ENCODE results near the gene GLA.

DNA sequence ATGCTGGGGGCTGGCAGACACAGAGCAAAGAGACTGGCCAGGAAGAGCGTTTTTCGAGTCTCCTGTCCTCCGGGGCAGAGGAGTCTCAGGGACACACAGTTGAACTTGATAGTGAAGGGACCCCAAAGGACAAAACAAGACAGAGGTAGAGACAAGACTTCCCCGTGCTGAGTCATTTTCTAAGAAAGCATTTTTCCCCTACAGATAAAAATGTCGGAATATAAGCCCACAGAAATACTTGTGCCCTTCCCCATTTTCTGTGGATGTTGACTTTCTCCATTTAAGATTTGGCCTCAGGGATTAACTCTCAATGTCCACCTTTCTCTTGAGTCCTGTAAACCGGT lies 21.2 kb downstream of the GLA start:
- TF ChIP-seq, protein P1, sequence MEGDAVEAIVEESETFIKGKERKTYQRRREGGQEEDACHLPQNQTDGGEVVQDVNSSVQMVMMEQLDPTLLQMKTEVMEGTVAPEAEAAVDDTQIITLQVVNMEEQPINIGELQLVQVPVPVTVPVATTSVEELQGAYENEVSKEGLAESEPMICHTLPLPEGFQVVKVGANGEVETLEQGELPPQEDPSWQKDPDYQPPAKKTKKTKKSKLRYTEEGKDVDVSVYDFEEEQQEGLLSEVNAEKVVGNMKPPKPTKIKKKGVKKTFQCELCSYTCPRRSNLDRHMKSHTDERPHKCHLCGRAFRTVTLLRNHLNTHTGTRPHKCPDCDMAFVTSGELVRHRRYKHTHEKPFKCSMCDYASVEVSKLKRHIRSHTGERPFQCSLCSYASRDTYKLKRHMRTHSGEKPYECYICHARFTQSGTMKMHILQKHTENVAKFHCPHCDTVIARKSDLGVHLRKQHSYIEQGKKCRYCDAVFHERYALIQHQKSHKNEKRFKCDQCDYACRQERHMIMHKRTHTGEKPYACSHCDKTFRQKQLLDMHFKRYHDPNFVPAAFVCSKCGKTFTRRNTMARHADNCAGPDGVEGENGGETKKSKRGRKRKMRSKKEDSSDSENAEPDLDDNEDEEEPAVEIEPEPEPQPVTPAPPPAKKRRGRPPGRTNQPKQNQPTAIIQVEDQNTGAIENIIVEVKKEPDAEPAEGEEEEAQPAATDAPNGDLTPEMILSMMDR (IDR thresholded peaks at IDR 0.05 in 4 of 5, conservative IDR thresholded peaks at IDR 0.05 in 1 of 5) = no peak
- TF ChIP-seq POLR2A (IDR thresholded peaks at IDR 0.05) = no peak

All from gastrocnemius medialis (tissue), 4 donors.